Measurements from ENCODE around the gene S100A12.

S100A12 gene

DNA sequence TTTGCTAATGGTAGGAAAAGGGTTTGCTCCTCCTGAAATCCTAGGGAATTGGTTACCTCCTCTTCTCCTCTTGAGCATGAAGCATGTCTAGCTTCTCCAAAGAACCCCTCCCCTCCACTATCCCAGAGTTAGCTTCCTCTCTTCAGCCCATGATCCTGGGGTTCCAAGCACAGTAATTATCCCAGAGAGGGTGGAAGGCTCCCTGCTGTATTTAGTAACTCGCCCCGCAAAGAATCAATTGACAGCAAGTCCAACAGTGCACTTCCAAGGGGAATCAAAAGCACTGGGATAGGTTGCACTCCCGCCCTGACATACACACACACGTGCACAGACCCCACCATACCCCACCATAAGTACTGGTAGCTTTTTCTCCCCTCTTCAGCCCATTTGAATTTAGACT is 12.4 kb upstream of the S100A12 start:
- peak; percentile 38 for DNase-seq (ENCODE audit: low spot score)
- Histone ChIP-seq H3K4me3 (no peak overlapping the region), H3K27ac (no peak overlapping the region)
- TF ChIP-seq, protein P1, sequence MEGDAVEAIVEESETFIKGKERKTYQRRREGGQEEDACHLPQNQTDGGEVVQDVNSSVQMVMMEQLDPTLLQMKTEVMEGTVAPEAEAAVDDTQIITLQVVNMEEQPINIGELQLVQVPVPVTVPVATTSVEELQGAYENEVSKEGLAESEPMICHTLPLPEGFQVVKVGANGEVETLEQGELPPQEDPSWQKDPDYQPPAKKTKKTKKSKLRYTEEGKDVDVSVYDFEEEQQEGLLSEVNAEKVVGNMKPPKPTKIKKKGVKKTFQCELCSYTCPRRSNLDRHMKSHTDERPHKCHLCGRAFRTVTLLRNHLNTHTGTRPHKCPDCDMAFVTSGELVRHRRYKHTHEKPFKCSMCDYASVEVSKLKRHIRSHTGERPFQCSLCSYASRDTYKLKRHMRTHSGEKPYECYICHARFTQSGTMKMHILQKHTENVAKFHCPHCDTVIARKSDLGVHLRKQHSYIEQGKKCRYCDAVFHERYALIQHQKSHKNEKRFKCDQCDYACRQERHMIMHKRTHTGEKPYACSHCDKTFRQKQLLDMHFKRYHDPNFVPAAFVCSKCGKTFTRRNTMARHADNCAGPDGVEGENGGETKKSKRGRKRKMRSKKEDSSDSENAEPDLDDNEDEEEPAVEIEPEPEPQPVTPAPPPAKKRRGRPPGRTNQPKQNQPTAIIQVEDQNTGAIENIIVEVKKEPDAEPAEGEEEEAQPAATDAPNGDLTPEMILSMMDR (IDR thresholded peaks at IDR 0.05) = no peak

DNA sequence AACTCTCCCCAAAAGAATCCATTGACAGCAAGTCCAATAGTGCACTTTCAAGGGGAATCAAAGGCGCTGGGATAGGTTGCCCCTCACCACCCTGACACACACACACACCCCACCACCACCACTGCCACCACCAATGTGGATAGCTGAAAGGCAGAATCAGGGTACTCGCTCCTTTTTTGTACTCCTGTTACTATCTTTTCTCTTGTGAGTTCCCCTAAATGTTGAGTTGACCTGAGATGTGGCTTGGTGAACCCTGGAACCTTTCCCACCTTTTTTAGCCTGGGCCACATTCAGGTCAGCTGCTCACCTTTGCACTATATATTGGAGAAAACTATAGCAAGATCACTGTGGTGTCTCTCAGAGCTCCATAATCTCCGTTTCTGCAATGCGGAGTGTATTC is 11.6 kb upstream of the S100A12 start:
- TF ChIP-seq, protein P1 (IDR thresholded peaks at IDR 0.05) = no peak
- Histone ChIP-seq H3K4me3 (no peak overlapping the region), H3K27ac (peak overlapping the region in 1 of 2 donors; percentile 40)
- DNase-seq (ENCODE audit: low spot score) = peak; percentile 4

GRCh38 chr1:153386500-153386901 is 11.1 kb upstream of the S100A12 start:
- H3K27ac ChIP-seq = peak overlapping the region in 1 of 2 donors; percentile 40
- TF ChIP-seq, protein P1 (IDR thresholded peaks at IDR 0.05) = no peak
- peak; percentile 69 for DNase-seq (ENCODE audit: low spot score)
- no peak overlapping the region for H3K4me3 ChIP-seq

GRCh38 chr1:153384958-153385580 is 9.6 kb upstream of the S100A12 start:
- no peak overlapping the region for H3K4me3 ChIP-seq
- TF ChIP-seq, protein P1 (IDR thresholded peaks at IDR 0.05) = no peak
- peak overlapping the region in 1 of 2 donors; percentile 3 for H3K27ac ChIP-seq
- DNase-seq (ENCODE audit: low spot score) = peak; percentile 50

- TF ChIP-seq, protein P1 (IDR thresholded peaks at IDR 0.05) = no peak
- DNase-seq (ENCODE audit: low spot score) = peak; percentile 41
- no peak overlapping the region for H3K4me3 ChIP-seq
- no peak overlapping the region for H3K27ac ChIP-seq
Measured at GRCh38 chr1:153380711-153381110, 5.3 kb upstream of the S100A12 start.

DNA sequence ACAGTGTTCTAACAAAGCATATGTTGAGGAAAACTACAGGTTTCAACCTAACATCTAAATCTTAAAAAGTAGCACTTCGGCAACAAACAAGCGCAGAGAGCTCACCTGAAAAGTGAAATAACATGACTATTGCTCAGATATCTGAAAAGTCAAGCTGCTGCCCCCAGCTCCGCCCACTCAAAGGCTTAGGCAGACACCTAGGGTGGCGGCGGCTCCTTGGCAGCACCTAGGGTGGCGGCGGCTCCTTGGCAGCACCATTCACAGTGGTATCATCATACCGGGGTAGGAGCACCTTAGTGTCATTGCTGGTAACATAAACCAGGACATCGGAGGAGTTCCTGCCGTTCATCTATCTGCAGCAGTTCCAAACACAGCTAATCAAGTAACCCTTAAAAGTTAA is 4.2 kb upstream of the S100A12 start:
- Histone ChIP-seq H3K27ac (no peak overlapping the region), H3K4me3 (no peak overlapping the region)
- peak; percentile 22 for DNase-seq (ENCODE audit: low spot score)
- TF ChIP-seq, protein P1 (IDR thresholded peaks at IDR 0.05) = no peak

GRCh38 chr1:153374071-153374470 is 1.4 kb downstream of the S100A12 start:
- no peak overlapping the region for H3K4me3 ChIP-seq
- DNase-seq (ENCODE audit: low spot score) = peak; percentile 8
- H3K27ac ChIP-seq = no peak overlapping the region
- TF ChIP-seq, protein P1 (IDR thresholded peaks at IDR 0.05) = no peak
